Peyer's patch (tissue), 4 donors: ENCODE results near the gene ZFPM1. TPM values are rescaled to one million over a fixed set of nuclear protein-coding genes. Genes with fewer than 3 reads are reported as not detected.

Source experiments
- DNase-seq, 3 donors: peaks; one replicate each; pipeline ENCODE4 v3.0.0-alpha.2; 2017 to 2019
- H3K27ac ChIP-seq, 4 donors: fragments of 200-600 bp; sonication (generic); one replicate each; pipeline ENCODE4 v1.5.1; 2016 to 2019
- H3K27me3 ChIP-seq, 2 donors: fragments of 200-600 bp; sonication (generic); one replicate each; pipeline ENCODE4 v1.5.1; 2019
- H3K36me3 ChIP-seq, 3 donors: fragments of 200-600 bp; sonication (generic); one replicate each; pipeline ENCODE4 v1.5.1; 2016 to 2019
- H3K4me1 ChIP-seq, 4 donors: fragments of 200-600 bp; sonication (generic); one replicate each; pipeline ENCODE4 v1.5.1; 2016 to 2019
- H3K4me3 ChIP-seq, 4 donors: fragments of 200-600 bp; sonication (generic); 1 replicate in 3 of 4; 2 replicates in 1 of 4; pipeline ENCODE4 v1.5.1; 2016 to 2019; ENCODE audit warnings: mild to moderate bottlenecking in 1 of 4
- H3K9me3 ChIP-seq, 4 donors: fragments of 200-600 bp; sonication (generic); one replicate each; pipeline ENCODE4 v1.5.1; 2016 to 2019; ENCODE audit warnings: mild to moderate bottlenecking in 1 of 4
- CTCF ChIP-seq, 6 experiments: fragments of 450-650 bp in 4 of 6; fragments of 200-600 bp in 2 of 6; sonication (generic) in 1 of 6; IDR thresholded peaks; one replicate each; pipeline ENCODE4 v1.5.1; 2017 to 2019; ENCODE audit warnings: antibody characterized with exemption in 6 of 6, mild to moderate bottlenecking in 3 of 6, moderate library complexity in 1 of 6
- POLR2A ChIP-seq, 2 donors: fragments of 450-650 bp; IDR thresholded peaks; one replicate each; pipeline ENCODE4 v1.5.1; 2017; ENCODE audit warnings: antibody characterized with exemption in 2 of 2, mild to moderate bottlenecking in 2 of 2, moderate library complexity in 2 of 2
- total RNA-seq, 4 donors: library from RNA; depleted of rRNA; stranded (reverse); fragments of >200 nt; gene quantifications; one replicate each; pipeline ENCODE4 v1.1.0, GENCODE V29; 2016

ZFPM1 gene
- total RNA-seq, 4 donors from 2014 or later, result 3.0 to 7.9 (median 4.9) TPM

- TF ChIP-seq POLR2A (IDR thresholded peaks at IDR 0.05) (no peak), CTCF (IDR thresholded peaks at IDR 0.05) (peak; percentile 80 to 90 (median 88))
- no peak overlapping the region for H3K4me3 ChIP-seq
Measured at GRCh38 chr16:88437367-88437964, 15.6 kb upstream of the ZFPM1 start.

GRCh38 chr16:88438084-88438870 is 14.8 kb upstream of the ZFPM1 start:
- TF ChIP-seq CTCF (IDR thresholded peaks at IDR 0.05) (no peak), POLR2A (IDR thresholded peaks at IDR 0.05) (no peak)
- Histone ChIP-seq H3K4me3 (no peak overlapping the region), H3K4me1 (peaks cover 0 to 11% (median 5%) of the 10 kb centered on the region in 4 donors), H3K36me3 (no peaks in the 10 kb centered on the region), H3K27ac (no peak overlapping the region), H3K27me3 (no peaks in the 10 kb centered on the region), H3K9me3 (no peaks in the 10 kb centered on the region)
- DNase-seq, result no peak

More at GRCh38 chr16:88437367-88437964, 15.6 kb upstream of the ZFPM1 start:
- no peak overlapping the region for H3K27ac ChIP-seq
- H3K4me1 ChIP-seq, result peaks cover 0 to 7% (median 3%) of the 10 kb centered on the region in 4 donors
- H3K27me3 ChIP-seq, result no peaks in the 10 kb centered on the region
- no peaks in the 10 kb centered on the region for H3K36me3 ChIP-seq
- DNase-seq, result peak; percentile 55 to 76 (median 74)
- H3K9me3 ChIP-seq, result no peaks in the 10 kb centered on the region

GRCh38 chr16:88439016-88439415 is 14.1 kb upstream of the ZFPM1 start:
- Histone ChIP-seq H3K36me3 (no peaks in the 10 kb centered on the region), H3K27me3 (no peaks in the 10 kb centered on the region), H3K4me1 (peaks cover 0 to 13% (median 6%) of the 10 kb centered on the region in 4 donors), H3K9me3 (no peaks in the 10 kb centered on the region), H3K27ac (no peak overlapping the region), H3K4me3 (no peak overlapping the region)
- DNase-seq, result no peak
- TF ChIP-seq CTCF (IDR thresholded peaks at IDR 0.05) (no peak), POLR2A (IDR thresholded peaks at IDR 0.05) (no peak)

GRCh38 chr16:88439706-88440105 is 13.4 kb upstream of the ZFPM1 start:
- Histone ChIP-seq H3K27me3 (no peaks in the 10 kb centered on the region), H3K9me3 (no peaks in the 10 kb centered on the region), H3K27ac (no peak overlapping the region), H3K4me3 (no peak overlapping the region), H3K36me3 (no peaks in the 10 kb centered on the region), H3K4me1 (peaks cover 0 to 13% (median 6%) of the 10 kb centered on the region in 4 donors)
- no peak for DNase-seq
- TF ChIP-seq POLR2A (IDR thresholded peaks at IDR 0.05) (no peak), CTCF (IDR thresholded peaks at IDR 0.05) (no peak)

- no peaks in the 10 kb centered on the region for H3K27me3 ChIP-seq
- no peak overlapping the region for H3K4me3 ChIP-seq
- H3K4me1 ChIP-seq, result peaks cover 0 to 13% (median 6%) of the 10 kb centered on the region in 4 donors
- H3K9me3 ChIP-seq, result no peaks in the 10 kb centered on the region
- no peak for DNase-seq
- TF ChIP-seq POLR2A (IDR thresholded peaks at IDR 0.05), result no peak
- TF ChIP-seq CTCF (IDR thresholded peaks at IDR 0.05), result no peak
- H3K27ac ChIP-seq, result no peak overlapping the region
- H3K36me3 ChIP-seq, result no peaks in the 10 kb centered on the region
Measured at GRCh38 chr16:88440111-88440510, 13.0 kb upstream of the ZFPM1 start.
